Activated T-cell treated with anti-CD3 and anti-CD28 coated beads, Interleukin-2, amount 50 U/mL, for 24 hours (primary cell): ENCODE data around the gene PTGES2.
"Not testable (repeated sequence)": the region's sequence is repeated elsewhere in the genome, so short reads cannot be mapped to it uniquely, and the experiment has no call there.

ENCODE experiments used
- DNase-seq: peaks from one replicate; pipeline ENCODE4 v3.0.0-alpha.2; 2020
- H3K27ac Mint-ChIP-seq: 2 replicates; pipeline ENCODE4 v1.8.0; 2020; ENCODE audit warnings: mild to moderate bottlenecking, mixed read lengths
- H3K27me3 Mint-ChIP-seq: 2 replicates; pipeline ENCODE4 v1.8.0; 2020; ENCODE audit warnings: mixed read lengths
- H3K36me3 Mint-ChIP-seq: 2 replicates; pipeline ENCODE4 v1.8.0; 2020; ENCODE audit warnings: low read depth, mixed read lengths
- H3K4me1 Mint-ChIP-seq: 2 replicates; pipeline ENCODE4 v1.8.0; 2020; ENCODE audit warnings: low read depth, mixed read lengths
- H3K4me3 Mint-ChIP-seq: 2 replicates; pipeline ENCODE4 v1.8.0; 2020; ENCODE audit warnings: mild to moderate bottlenecking, moderate library complexity, mixed read lengths
- H3K9me3 Mint-ChIP-seq: 2 replicates; pipeline ENCODE4 v1.8.0; 2020; ENCODE audit warnings: mixed read lengths

The PTGES2 gene

GRCh38 chr9:128120741-128121465 lies 6.6 kb downstream of the PTGES2 start:
- Mint-ChIP-seq H3K4me3 (no peak overlapping the region), H3K36me3 (peaks cover 70% of the 10 kb centered on the region), H3K27me3 (no peaks in the 10 kb centered on the region), H3K4me1 (peaks cover 22% of the 10 kb centered on the region), H3K27ac (no peak overlapping the region), H3K9me3 (no peaks in the 10 kb centered on the region)
- DNase-seq = no peak

- H3K27ac Mint-ChIP-seq = no peak overlapping the region
- no peaks in the 10 kb centered on the region for H3K9me3 Mint-ChIP-seq
- no peak for DNase-seq
- no peaks in the 10 kb centered on the region for H3K27me3 Mint-ChIP-seq
- no peak overlapping the region for H3K4me3 Mint-ChIP-seq
- H3K36me3 Mint-ChIP-seq = peaks cover 70% of the 10 kb centered on the region
- peaks cover 19% of the 10 kb centered on the region for H3K4me1 Mint-ChIP-seq
Measured at GRCh38 chr9:128120061-128120740, 7.3 kb downstream of the PTGES2 start.

GRCh38 chr9:128118971-128119665 lies 8.4 kb downstream of the PTGES2 start:
- H3K4me1 Mint-ChIP-seq = peaks cover 11% of the 10 kb centered on the region
- H3K36me3 Mint-ChIP-seq = peaks cover 69% of the 10 kb centered on the region
- no peak overlapping the region for H3K27ac Mint-ChIP-seq
- H3K27me3 Mint-ChIP-seq = no peaks in the 10 kb centered on the region
- H3K9me3 Mint-ChIP-seq = no peaks in the 10 kb centered on the region
- no peak overlapping the region for H3K4me3 Mint-ChIP-seq
- no peak for DNase-seq

- H3K4me1 Mint-ChIP-seq = peaks cover 11% of the 10 kb centered on the region
- H3K27ac Mint-ChIP-seq = no peak overlapping the region
- H3K9me3 Mint-ChIP-seq = no peaks in the 10 kb centered on the region
- H3K36me3 Mint-ChIP-seq = peaks cover 69% of the 10 kb centered on the region
- H3K27me3 Mint-ChIP-seq = no peaks in the 10 kb centered on the region
- no peak overlapping the region for H3K4me3 Mint-ChIP-seq
- no peak for DNase-seq
Measured at GRCh38 chr9:128118472-128118857, 9.1 kb downstream of the PTGES2 start.

GRCh38 chr9:128117613-128118471 lies 9.7 kb downstream of the PTGES2 start:
- Mint-ChIP-seq H3K4me1 (peaks cover 11% of the 10 kb centered on the region), H3K36me3 (peaks cover 67% of the 10 kb centered on the region), H3K9me3 (no peaks in the 10 kb centered on the region), H3K27ac (no peak overlapping the region), H3K4me3 (no peak overlapping the region), H3K27me3 (no peaks in the 10 kb centered on the region)
- peak; percentile 98 for DNase-seq

- Mint-ChIP-seq H3K27ac (no peak overlapping the region), H3K4me3 (no peak overlapping the region), H3K36me3 (peaks cover 59% of the 10 kb centered on the region), H3K4me1 (peaks cover 11% of the 10 kb centered on the region), H3K9me3 (no peaks in the 10 kb centered on the region), H3K27me3 (no peaks in the 10 kb centered on the region)
- DNase-seq = no peak
Measured at GRCh38 chr9:128116104-128117083, 11.1 kb downstream of the PTGES2 start.

GRCh38 chr9:128115187-128116103 lies 12.1 kb downstream of the PTGES2 start:
- peaks cover 11% of the 10 kb centered on the region for H3K4me1 Mint-ChIP-seq
- DNase-seq = no peak
- no peak overlapping the region for H3K4me3 Mint-ChIP-seq
- H3K9me3 Mint-ChIP-seq = no peaks in the 10 kb centered on the region
- H3K27me3 Mint-ChIP-seq = no peaks in the 10 kb centered on the region
- peaks cover 58% of the 10 kb centered on the region for H3K36me3 Mint-ChIP-seq
- no peak overlapping the region for H3K27ac Mint-ChIP-seq

GRCh38 chr9:128114326-128115186 lies 13.0 kb downstream of the PTGES2 start:
- no peak for DNase-seq
- Mint-ChIP-seq H3K4me3 (no peak overlapping the region), H3K27me3 (no peaks in the 10 kb centered on the region), H3K27ac (no peak overlapping the region), H3K9me3 (no peaks in the 10 kb centered on the region), H3K36me3 (peaks cover 58% of the 10 kb centered on the region), H3K4me1 (peaks cover 11% of the 10 kb centered on the region)

GRCh38 chr9:128113526-128114325 lies 13.8 kb downstream of the PTGES2 start:
- Mint-ChIP-seq H3K27ac (no peak overlapping the region), H3K27me3 (no peaks in the 10 kb centered on the region), H3K4me1 (peaks cover 11% of the 10 kb centered on the region), H3K4me3 (no peak overlapping the region), H3K36me3 (peaks cover 64% of the 10 kb centered on the region), H3K9me3 (no peaks in the 10 kb centered on the region)
- no peak for DNase-seq

GRCh38 chr9:128111726-128112125 lies 15.8 kb downstream of the PTGES2 start:
- H3K4me1 Mint-ChIP-seq, H3K4me3 Mint-ChIP-seq, H3K9me3 Mint-ChIP-seq, H3K27me3 Mint-ChIP-seq, DNase-seq: not testable (repeated sequence)
- Mint-ChIP-seq H3K27ac (peak overlapping the region; percentile 22), H3K36me3 (peaks cover 79% of the 10 kb centered on the region)

- no peaks in the 10 kb centered on the region for H3K9me3 Mint-ChIP-seq
- DNase-seq = no peak
- no peak overlapping the region for H3K4me3 Mint-ChIP-seq
- no peak overlapping the region for H3K27ac Mint-ChIP-seq
- no peaks in the 10 kb centered on the region for H3K27me3 Mint-ChIP-seq
- peaks cover 76% of the 10 kb centered on the region for H3K36me3 Mint-ChIP-seq
- peaks cover 2% of the 10 kb centered on the region for H3K4me1 Mint-ChIP-seq
Measured at GRCh38 chr9:128109050-128109709, 18.3 kb downstream of the PTGES2 start.
